ENCODE results near the gene METTL24.

DNA sequence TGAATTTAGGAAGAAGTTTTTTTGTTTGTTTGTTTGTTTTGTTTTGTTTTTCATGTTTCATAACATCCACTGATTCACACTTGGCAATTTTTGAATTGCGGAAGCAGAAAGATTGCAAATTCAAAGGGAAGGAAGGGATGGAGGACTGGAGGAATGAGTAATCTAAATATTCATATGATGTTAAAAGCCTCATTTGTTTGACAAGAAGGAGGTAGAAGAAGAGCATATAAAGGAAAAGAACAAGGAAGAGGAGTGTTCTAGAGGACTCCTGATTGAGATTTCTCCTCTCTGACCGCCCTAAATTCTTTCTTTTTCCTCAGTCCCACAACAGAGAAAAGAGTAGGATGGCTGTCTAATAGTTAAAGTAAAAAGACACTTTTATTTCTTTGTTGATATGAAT, 88.5 kb downstream of the METTL24 start:
- TF ChIP-seq EP300 (IDR thresholded peaks at IDR 0.05) (no peak), POLR2AphosphoS5 (IDR thresholded peaks at IDR 0.05) (no peak)
- TF ChIP-seq, protein P1, sequence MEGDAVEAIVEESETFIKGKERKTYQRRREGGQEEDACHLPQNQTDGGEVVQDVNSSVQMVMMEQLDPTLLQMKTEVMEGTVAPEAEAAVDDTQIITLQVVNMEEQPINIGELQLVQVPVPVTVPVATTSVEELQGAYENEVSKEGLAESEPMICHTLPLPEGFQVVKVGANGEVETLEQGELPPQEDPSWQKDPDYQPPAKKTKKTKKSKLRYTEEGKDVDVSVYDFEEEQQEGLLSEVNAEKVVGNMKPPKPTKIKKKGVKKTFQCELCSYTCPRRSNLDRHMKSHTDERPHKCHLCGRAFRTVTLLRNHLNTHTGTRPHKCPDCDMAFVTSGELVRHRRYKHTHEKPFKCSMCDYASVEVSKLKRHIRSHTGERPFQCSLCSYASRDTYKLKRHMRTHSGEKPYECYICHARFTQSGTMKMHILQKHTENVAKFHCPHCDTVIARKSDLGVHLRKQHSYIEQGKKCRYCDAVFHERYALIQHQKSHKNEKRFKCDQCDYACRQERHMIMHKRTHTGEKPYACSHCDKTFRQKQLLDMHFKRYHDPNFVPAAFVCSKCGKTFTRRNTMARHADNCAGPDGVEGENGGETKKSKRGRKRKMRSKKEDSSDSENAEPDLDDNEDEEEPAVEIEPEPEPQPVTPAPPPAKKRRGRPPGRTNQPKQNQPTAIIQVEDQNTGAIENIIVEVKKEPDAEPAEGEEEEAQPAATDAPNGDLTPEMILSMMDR (IDR thresholded peaks at IDR 0.05) = no peak
